AG04450 (cell line): ENCODE data around the gene DYNC1H1. TPM values are rescaled to one million over a fixed set of nuclear protein-coding genes. Genes with fewer than 3 reads are reported as not detected.
"Not testable (repeated sequence)": the region's sequence is repeated elsewhere in the genome, so short reads cannot be mapped to it uniquely, and the experiment has no call there.

ENCODE experiments used
- CTCF ChIA-PET: fragments of 300-600, 350-600 bp; formaldehyde crosslinking; extraction: SDS; loops from one replicate; lab custom pipeline; 2022; ENCODE audit warnings: antibody characterized with exemption, inconsistent platforms; lab: Charles Lee
- POLR2A ChIA-PET: fragments of 350-600 bp; formaldehyde crosslinking; extraction: SDS; loops from one replicate; lab custom pipeline; 2021; ENCODE audit warnings: antibody characterized with exemption, inconsistent platforms; lab: Yijun Ruan, JAX
- DNase-seq: peaks from one replicate; pipeline ENCODE4 v3.0.0-alpha.2; 2011; ENCODE audit warnings: low read depth, low spot score
- H3K27ac ChIP-seq: one replicate; pipeline ENCODE4 v1.5.1; 2012; ENCODE audit warnings: low read depth, low read length, control low read depth
- H3K27me3 ChIP-seq: one replicate; pipeline ENCODE4 v1.6.0; 2012; ENCODE audit warnings: low read length; ENCODE audit not compliant: control insufficient read depth, insufficient read depth
- H3K4me3 ChIP-seq: 2 replicates; pipeline ENCODE4 v1.5.1; 2011; ENCODE audit warnings: mild to moderate bottlenecking, low read depth, low read length, control low read depth
- H3K9me3 ChIP-seq: 2 replicates; pipeline ENCODE4 v1.5.1; 2012; ENCODE audit warnings: low read length; ENCODE audit not compliant: control insufficient read depth, insufficient read depth
- CTCF ChIP-seq: IDR thresholded peaks from 2 replicates; pipeline ENCODE4 v1.5.1; 2011; ENCODE audit warnings: low read depth, low read length, control low read depth, inconsistent platforms
- polyA plus RNA-seq: library from polyadenylated mRNA; depleted of rRNA; stranded (reverse); fragments of >200 nt; gene quantifications from 2 replicates; pipeline ENCODE4 v1.2.3, GENCODE V29; 2011

The DYNC1H1 gene
- polyA plus RNA-seq, 1 experiment, result 189 TPM

DNA sequence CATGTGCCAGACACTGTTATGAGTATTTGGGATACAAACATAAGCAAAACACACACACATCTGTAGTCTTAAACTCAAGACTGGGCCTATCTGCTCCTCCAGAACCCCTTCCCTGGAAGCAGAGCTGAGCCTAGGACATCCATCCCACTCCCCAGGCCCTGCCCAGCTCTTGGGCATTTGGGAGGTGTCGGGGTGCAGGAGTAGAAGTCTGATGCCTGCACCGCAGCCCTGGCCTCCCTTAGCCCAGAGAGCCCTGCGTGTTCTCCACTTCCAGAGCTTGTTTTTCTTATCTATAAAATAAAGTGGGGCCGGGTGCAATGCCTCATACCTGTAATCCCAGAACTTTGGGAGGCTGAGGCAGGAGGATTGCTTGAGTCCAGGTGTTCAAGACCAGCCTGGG lies 110.8 kb downstream of the DYNC1H1 start:
- POLR2A ChIA-PET, result interaction anchor here (0.5 kb wide), 1 partner anchor 22 kb away, joined by 6 read pairs; no protein-coding TSS in a partner anchor
- H3K4me3 ChIP-seq, result no peak overlapping the region
- no peaks in the 10 kb centered on the region; the same call in 1 of the 2 replicates for H3K9me3 ChIP-seq
- H3K27ac ChIP-seq, result no peak overlapping the region
- TF ChIP-seq CTCF, result no peak
- no peak for DNase-seq
- CTCF ChIA-PET, result interaction anchor here (0.7 kb wide), 1 partner anchor 17 kb away, joined by 7 read pairs; no protein-coding TSS in a partner anchor
- no peaks in the 10 kb centered on the region for H3K27me3 ChIP-seq

DNA sequence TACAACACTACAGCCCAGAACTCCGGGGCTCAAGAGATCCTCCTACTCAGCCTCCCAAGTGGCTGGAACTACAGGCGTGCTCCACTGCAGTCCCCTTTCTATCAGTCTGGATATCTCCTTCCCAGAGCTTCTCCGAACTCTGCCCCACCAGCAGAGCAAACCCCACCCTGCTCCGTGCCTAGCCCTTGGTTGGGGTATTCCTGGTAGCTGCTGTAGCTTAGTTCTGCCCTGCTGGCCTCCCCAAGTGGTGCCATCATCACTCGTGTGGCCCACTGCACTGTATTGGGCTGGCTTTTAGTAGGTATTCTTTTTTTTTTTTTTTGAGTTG lies 113.0 kb downstream of the DYNC1H1 start:
- TF ChIP-seq CTCF, result no peak
- ChIA-PET CTCF (interaction anchor here (0.5 kb wide), 1 partner anchor 116 kb away, joined by 3 read pairs; no protein-coding TSS in a partner anchor), POLR2A (interaction anchor here (1.3 kb wide), 1 partner anchor 26 kb away, joined by 4 read pairs; no protein-coding TSS in a partner anchor)
- Histone ChIP-seq H3K27ac (no peak overlapping the region), H3K4me3 (no peak overlapping the region), H3K9me3 (no peaks in the 10 kb centered on the region; the same call in 1 of the 2 replicates), H3K27me3 (no peaks in the 10 kb centered on the region)
- DNase-seq, result no peak

DNA sequence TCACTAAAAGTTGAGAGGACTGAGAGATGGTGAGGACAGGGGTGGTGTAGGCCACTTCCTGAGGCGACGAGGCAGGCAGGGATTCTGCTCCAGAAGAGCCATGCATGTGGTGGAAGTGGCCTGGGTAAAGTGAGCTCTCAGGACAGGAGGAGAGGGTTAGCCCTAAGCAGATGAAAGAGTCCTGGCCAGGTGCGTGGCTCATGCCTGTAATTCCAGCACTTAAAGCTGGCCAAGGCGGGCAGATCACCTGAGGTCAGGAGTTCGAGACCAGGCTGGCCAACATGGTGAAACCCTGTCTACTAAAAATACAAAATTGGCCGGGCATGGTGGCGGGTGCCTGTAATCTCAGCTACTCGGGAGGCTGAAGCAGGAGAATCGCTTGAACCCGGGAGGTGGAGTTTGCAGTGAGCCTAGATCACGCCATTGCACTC lies 114.0 kb downstream of the DYNC1H1 start:
- DNase-seq, H3K27me3 ChIP-seq, CTCF ChIA-PET, H3K27ac ChIP-seq, H3K4me3 ChIP-seq, H3K9me3 ChIP-seq: not testable (repeated sequence)
- POLR2A ChIA-PET, result interaction anchor here (0.7 kb wide), 2 partner anchors 41 to 50 kb away, joined by 3 to 4 read pairs; no protein-coding TSS in a partner anchor

DNA sequence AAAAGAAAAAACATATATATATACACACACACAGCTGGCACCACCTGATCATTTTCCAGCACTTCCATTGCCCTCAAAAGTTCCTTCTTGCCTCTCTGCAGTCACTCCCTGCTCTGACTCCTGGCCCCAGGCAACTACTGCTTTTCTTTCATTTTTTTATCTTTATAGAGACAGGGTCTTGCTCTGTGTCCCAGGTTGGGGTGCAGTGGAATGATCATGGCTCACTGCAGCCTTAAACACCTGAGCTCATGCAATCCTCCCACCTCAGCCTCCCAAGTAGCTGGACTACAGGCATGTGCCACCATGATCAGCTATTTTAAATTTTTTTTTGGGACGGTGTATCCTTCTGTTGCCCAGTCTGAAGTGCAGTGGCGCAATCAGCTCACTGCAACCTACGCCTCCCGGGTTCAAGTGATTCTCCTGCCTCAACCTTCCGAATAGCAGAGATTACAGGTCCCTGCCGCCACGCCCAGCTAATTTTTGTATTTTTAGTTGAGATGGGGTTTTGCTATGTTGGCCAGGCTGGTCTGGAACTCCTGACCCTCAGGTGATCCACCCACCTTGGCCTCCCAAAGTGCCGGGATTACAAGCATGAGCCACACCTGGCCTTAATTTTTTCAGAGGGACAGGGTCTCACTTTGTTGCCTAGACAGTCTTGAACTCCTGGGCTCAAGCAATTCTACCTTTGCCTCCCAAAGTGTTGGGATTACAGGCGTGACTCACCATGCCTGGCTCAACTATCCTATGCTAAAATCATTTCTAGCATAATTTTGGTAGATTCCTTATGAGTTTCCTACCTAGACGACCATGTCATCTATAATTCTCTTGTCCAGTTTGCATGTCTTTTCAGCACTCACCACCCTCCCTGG lies 114.7 kb downstream of the DYNC1H1 start:
- H3K9me3 ChIP-seq, result no peaks in the 10 kb centered on the region
- H3K4me3 ChIP-seq, result no peak overlapping the region
- CTCF ChIA-PET, result no interaction called here
- no peaks in the 10 kb centered on the region for H3K27me3 ChIP-seq
- no peak for TF ChIP-seq CTCF
- no peak for DNase-seq
- no peak overlapping the region for H3K27ac ChIP-seq
- POLR2A ChIA-PET, result interaction anchor here (0.7 kb wide), 2 partner anchors 42 to 50 kb away, joined by 3 to 4 read pairs; no protein-coding TSS in a partner anchor

DNA sequence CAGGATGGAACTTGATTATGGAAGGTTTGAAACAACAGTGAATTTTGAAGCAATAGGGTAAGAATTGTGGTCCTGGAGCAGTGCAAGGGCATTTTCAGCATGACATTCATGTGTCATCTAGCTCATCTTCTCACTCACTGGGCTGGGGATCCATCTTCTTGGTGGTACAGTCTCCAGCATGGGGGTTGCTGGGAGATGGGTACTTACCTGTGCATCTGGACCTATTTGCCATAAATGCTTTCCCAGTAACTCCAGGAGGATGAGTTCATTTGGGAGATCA lies 115.3 kb downstream of the DYNC1H1 start:
- TF ChIP-seq CTCF, result no peak
- H3K4me3 ChIP-seq, result no peak overlapping the region
- no peak for DNase-seq
- ChIA-PET CTCF (no interaction called here), POLR2A (no interaction called here)
- no peak overlapping the region for H3K27ac ChIP-seq
- H3K27me3 ChIP-seq, result no peaks in the 10 kb centered on the region
- H3K9me3 ChIP-seq, result no peaks in the 10 kb centered on the region
